HG03442 (cell line): ENCODE data around the gene HBM.
"Not testable (repeated sequence)": the region's sequence is repeated elsewhere in the genome, so short reads cannot be mapped to it uniquely, and the experiment has no call there.

ENCODE experiments used
- ATAC-seq: cut with Tn5 transposase; IDR thresholded peaks from one replicate; pipeline ENCODE4 v1.9.1; 2021; ENCODE audit warnings: mild to moderate bottlenecking, moderate library complexity; ENCODE audit not compliant: unreplicated experiment

HBM gene

DNA sequence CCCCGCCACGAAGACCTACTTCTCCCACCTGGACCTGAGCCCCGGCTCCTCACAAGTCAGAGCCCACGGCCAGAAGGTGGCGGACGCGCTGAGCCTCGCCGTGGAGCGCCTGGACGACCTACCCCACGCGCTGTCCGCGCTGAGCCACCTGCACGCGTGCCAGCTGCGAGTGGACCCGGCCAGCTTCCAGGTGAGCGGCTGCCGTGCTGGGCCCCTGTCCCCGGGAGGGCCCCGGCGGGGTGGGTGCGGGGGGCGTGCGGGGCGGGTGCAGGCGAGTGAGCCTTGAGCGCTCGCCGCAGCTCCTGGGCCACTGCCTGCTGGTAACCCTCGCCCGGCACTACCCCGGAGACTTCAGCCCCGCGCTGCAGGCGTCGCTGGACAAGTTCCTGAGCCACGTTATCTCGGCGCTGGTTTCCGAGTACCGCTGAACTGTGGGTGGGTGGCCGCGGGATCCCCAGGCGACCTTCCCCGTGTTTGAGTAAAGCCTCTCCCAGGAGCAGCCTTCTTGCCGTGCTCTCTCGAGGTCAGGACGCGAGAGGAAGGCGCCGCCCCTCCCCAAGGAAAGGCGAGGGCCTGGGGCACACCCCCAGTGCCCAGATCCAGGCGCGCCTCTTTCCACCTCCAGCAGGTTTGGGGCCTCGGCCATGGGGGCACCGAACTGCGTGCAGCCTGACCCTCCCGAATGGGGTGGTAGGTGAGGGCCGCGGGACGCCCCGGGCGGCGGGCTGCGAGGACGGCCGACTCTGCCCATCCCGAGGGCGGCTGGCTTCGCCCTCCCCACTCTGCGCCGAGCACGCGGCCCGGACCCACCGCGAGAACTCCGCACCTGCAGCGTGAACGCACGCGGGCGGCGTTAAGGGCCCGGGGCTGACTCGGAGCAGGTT is 15.1 kb downstream of the HBM start:
- peak; percentile 50 for ATAC-seq

DNA sequence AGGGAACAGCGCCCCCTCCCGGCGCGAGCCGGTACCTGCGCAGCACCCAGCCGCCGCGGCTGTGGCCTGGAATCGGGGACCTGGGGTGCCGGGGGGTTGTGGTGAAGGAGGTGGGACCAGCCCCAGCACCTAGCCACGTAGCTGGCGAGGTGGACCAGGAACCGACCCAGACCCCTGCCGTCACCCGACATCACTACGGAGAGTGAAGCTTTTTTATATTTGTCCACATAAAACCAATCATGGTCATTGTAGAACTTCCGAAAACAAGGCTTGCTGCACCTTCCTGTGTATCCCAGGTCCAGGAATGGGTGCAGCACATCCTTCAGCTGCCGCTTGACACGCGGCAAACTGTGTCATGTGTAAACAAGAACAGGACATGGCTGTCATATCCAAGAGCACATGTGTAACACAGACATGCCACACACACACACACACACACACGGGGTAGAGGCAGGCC is 15.8 kb downstream of the HBM start:
- no peak for ATAC-seq

DNA sequence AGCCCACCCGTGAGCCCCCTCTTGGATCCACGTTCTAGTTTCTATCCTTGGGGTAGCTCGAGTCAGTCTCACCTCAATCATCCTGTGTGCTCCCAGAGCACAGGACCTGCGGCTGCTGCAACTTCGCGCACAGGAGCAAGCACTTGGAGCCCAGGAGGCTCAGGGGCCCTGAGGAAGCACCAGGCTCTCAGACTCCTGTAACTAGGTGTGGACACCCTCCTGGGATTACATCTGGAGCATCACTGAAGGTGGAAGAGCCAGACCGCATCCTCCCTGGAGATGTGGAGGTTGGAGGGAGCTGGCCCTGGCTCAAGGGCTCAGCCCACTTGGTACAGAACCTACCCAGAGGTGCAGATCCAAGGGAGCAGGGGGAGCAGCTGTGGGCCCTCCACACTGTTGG is 17.2 kb downstream of the HBM start:
- ATAC-seq: no peak

DNA sequence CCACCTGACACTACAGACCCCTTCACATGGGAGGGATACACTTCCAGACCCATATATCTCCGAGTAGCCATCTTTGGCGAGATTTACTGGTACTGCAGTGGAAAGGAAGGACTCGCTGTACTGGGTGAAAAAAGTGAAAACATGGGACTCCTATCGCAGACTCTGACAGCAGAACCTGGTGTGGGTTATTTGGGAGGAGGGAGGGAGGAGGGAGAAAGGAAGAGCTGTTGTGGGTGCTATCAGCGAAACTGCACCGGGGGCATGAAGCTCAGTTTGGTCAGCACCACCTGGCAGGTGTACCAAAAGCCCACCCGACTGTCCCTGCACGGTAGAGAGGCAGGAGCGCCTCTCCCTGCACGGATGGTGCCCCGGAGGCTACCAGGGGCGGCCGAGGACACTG is 19.4 kb downstream of the HBM start:
- ATAC-seq: no peak

DNA sequence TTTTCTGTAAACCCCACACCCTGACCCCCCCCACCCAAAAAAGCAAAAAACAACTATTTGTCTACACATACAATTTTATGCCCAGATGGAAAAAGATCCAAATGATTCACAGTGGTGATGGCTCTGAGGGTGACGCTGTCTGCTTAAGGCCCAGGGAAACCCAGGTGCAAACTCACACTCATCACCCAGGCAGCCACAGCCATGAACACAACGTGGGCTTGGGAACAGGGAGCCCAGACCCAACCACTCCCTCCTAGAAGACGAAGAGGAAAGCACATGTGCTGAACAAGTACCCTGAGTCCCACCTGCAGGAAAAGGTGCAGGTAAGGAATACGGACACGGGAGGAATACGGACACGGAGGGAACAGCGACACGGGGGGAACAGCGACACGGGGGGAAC is 19.9 kb downstream of the HBM start:
- no peak for ATAC-seq

DNA sequence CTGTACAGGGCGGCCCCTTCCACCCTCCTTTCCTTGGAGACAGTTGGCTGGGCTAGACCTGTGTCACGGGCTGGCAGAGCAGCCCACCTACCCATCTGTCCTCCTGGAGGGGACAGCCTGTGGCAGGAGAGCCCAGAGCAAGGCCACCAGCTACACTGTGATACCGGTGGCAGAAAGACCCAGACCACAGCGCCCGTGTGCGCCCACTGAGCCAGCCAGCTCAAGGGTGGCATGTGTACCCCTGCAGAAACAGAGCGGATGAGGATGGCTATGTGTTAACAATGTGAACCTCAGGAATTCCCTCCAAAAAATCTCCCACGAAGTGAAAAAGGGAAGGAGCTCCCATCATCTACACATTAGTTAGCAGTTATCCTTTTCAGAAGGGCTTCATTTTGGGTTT is 21.6 kb downstream of the HBM start:
- no peak for ATAC-seq

DNA sequence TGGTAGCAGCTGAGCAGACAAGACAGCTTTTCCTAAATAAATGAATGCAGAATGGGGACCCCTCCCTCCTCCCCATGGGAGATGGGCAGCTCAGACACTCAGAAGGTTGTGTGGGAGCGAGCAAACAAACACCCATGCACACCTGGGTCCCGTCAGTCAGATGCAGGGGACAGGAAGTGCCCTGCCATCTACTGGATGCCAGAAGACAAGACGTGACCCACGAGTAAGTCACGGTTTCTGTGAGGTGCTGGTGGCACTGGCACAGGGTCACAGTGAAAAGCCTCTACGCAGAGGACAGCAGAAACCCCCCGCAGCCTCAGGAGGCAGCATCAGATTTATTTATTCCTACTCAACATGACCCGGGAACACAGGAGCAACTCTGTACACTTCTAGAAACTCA is 22.9 kb downstream of the HBM start:
- no peak for ATAC-seq

DNA sequence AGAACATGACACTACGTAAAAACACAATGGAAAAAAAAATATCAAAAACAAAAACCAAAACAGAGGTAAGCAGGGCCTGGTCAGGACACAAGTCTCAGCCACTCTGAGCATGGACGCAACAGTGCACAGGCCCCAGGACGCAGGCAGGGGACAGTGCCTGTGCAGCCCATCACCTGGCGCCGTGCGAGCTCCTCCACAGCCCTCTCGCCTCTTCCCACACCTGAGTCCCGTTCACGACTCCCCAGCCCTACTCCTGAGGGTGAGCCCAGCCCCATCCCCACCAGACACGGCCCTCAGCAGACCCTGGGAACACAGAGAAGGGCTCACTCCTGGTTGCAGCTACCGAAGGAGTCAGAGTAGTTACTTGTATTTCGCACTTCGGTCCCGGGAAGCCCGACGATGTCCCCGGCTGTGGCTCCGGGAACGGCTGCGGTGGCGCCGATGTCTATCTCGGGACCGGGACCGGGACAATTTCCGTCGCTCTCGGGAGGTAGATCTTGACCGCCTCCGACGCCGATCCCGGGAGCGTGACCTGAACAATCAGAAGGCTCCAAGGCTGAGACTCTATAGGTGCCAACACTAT is 23.9 kb downstream of the HBM start:
- no peak for ATAC-seq

DNA sequence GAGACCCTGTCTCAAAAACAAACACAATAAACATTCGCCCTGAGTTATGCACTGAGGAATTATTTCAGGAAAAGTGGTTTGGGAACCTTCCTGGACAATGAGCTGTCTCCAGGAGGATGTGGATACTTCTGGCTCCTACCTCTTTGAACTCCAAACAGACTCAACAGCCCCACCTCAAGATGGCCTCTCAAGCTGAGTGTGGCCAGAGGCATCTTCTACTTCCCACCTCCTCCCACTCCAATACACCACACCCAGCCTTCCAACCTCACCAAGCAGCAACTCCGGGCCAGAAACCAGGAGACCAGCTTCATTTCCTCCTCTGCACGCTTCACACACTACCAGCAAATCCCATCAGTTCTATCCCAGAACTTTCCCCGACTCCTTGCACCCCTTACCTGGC is 26.1 kb downstream of the HBM start:
- no peak for ATAC-seq

DNA sequence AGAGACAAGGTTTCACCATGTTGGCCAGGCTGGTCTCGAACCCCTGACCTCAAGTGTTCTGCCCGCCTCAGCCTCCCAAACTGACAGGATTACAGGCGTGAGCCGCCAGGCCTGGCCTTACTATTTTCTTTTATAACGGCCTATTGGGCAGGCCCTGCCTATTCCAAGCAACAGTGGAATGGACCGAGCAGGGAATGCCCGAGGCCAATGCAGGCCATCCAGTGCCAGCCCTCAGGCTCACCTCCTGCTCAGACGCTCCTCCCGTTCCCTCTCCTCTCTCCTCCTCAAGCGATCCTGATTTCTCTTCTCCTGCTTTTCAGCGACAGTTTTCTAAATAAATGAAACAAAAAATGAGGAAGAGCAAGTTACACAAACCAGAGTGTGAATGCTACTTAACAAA is 26.9 kb downstream of the HBM start:
- no peak for ATAC-seq

DNA sequence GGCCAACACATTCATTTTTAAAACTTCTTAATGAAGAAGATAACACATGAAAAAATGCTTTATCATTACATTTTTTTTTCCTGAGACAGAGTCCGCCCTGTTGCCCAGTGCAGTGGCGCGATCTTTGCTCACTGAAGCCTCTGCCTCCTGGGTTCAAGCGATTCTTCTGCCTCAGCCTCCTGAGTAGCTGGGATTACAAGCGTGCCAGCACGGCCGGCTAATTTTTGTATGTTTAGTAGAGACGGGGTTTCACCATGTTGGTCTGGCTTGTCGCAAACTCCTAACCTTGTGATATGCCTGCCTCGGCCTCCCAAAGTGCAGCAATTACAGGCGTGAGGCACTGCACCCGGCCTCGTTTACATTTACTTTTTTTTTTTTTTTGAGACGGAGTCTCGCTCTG is 27.7 kb downstream of the HBM start:
- ATAC-seq: no peak

DNA sequence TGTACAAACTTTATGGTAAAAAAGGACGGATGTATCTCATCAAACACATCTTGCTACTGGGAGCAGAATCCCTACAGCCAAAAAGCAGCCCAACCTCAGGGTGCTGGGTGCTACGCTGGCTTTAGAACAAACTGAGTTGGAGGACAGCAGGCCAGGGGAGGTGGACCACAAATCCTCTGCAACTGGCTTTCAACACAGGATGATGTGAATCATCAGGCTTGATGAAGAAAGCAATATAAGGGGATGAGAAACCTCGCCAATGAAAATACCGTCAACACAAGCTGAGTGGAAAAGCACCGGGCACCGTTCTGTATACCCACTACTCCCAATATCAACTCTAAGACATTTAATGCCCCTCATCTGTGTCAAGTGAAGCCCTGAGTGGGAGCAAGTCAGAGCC is 28.7 kb downstream of the HBM start:
- ATAC-seq: no peak

DNA sequence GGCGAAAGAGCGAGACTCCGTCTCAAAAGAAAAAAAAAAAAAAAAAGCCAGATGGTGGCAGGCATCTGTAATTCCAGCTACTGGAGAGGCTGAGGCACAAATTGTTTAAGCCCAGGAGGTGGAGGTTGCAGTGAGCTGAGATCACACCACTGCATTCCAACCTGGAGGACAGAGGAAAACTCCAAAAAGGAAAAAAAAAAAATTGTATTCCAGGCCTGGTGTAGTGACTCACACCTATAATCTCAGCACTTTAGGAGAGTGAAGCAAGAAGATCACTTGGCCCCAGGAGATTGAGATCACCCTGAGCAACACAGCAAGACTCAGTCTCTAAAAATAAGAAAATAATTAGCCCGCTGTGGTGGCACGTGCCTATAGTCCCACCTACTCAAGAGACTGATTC is 34.6 kb downstream of the HBM start:
- no peak for ATAC-seq

DNA sequence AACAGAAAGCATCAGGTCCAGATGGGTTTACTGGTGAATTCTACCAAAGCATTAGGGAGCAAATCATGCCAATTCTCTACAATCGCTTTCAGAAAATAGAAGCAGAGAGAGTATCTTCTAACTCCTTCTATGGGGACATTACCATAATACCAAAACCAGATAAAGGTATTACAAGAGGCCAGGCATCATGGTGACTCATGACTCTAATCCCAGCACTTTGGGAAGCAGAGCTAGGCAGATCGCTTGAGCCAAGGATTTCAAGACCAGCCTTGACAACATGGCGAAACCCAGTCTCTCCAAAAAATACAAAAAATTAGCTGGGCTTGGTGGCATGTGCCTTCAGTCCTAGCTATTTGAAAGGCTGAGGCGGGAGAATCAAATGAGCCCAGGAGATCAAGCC is 37.5 kb downstream of the HBM start:
- ATAC-seq: no peak

DNA sequence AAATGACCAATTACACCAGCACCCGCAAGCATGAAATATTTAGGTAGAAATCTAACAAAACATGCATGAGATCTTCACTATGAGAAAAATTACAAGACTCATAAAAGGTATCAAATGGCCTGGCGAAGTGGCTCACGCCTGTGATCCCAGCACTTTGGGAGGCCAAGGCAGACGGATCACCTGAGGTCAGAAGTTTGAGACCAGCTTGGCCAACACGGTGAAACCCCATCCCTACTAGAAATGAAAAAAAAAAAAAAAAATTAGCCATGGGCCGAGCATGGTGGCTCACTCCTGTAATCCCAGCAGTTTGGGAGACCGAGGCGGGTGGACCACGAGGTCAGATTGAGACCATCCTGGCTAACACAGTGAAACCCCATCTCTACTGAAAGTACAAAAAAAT is 38.3 kb downstream of the HBM start:
- ATAC-seq: not testable (repeated sequence)

DNA sequence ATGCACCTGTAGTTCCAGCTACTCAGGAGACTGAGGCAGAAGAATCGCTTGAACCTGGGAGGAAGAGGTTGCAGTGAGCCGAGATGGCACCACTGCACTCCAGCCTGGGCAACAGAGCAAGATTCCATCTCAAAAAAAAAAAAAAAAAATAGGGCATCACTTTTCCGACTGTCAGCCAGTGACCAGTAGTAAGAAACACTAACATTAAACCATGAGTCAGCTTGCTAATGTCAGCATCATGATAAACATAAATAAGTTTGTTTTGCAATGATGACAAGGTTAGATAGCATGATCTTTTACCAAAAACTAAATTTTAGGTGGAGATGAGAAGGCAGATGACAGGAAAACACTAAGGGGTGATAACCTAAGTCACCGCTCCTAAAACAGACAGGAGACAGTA is 43.6 kb downstream of the HBM start:
- not testable (repeated sequence) for ATAC-seq

DNA sequence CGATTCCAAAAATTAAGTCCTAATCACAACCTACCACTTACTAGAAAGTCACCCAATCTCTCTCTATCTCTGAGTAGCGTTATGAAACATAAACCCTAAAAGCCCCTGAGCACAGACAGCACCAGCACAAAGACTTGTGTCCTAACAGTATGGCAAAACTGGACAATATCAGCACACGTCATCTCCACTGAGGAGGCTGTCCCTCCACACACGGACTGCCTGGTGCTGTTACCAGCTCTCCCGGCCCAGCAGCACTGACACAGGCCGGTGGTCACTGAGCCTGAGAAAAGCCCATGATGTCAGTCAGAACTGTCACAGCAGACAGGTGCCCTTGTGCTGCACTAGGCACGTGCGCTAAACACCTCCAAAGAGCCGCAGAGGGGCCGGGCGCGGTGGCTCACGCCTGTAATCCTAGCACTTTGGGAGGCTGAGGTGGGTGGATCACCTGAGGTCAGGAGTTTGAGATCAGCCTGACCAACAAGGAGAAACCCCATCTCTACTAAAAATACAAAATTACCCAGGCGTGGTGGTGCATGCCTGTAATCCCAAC is 45.9 kb downstream of the HBM start:
- ATAC-seq: not testable (repeated sequence)

DNA sequence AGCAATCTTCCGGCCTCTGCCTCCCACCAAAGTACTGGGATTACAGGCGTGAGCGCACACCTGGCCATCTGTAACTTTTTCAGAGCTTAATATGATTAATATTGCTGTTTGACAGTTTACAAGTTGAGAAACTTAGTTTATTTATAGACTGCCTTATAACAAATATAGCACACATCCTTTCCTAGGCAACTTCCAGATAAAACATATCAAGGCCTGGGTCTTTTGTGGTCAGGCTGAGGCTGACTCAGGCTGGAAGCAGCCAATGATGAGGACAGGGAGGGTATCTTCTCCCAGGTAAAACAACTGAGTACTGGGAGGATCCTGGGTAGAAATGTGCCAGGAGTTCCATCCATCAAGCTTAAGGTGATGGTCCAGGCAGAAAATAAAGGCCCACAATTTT is 47.2 kb downstream of the HBM start:
- no peak for ATAC-seq
